ENCODE data around the gene ABCF1. TPM values are rescaled to one million over a fixed set of nuclear protein-coding genes. Genes with fewer than 3 reads are reported as not detected.

The ABCF1 gene
- total RNA-seq, 2 experiments from 2014 or later: 64.3 to 65.2 TPM

DNA sequence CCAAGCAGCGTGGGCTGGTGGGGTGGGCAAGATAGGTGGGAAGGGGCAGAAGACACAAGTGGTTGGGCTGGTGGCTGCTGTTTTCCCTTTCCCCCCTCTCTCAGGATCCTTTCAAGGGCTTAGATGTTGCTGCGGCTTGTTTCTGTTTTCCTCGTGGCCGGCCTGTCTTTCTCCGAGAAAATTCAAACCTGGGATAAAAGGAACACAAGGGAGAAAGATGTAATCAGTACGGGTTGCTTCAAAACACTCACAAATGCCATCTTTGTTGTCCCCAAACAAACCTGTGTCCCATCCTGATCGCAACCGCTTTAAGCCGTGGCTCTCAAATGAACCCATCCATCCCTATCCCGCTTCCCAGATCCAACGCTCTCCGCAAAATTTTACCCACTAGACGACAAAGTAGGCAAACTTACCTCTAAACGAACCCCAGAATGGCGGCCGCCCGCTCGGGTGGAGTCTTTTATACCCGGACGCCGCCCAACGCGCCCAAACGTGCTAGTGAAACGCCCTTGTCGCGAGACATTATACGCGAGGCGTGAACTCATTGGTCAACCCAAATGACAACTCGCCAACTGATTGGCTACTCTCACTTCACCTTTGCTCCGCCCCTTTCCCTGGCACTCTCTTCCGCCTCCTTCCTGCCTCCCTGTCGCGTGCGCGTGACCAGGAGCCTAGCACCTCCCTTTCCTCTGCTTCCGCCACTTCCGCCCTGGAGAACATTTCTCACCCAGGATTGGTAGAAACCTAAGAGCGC is 45.7 kb downstream of the ABCF1 start, which contains the start of gene PPP1R10:
PPP1R10 (minus strand) TSS at position 433 of the 754 bp plus-strand sequence. CDS start 7,299 bp downstream, outside the sequence.
- DNase-seq: peak; percentile 99
- Mint-ChIP-seq H3K4me1 (peaks cover 45% of the 10 kb centered on the region), H3K9me3 (no peaks in the 10 kb centered on the region), H3K4me3 (peak within 1 kb of the TSS; percentile 91), H3K36me3 (ENCODE audit: low read depth) (peaks cover 76% of the 10 kb centered on the region), H3K27me3 (no peaks in the 10 kb centered on the region), H3K27ac (peak within 1 kb of the TSS; percentile 96)
- ChIA-PET POLR2A (interaction anchor here (0.6 to 4.6 kb wide), 32 partner anchors 9 to 403 kb away, joined by 3 to 53 read pairs (median 7); partner anchors contain the start of genes ATAT1, C6orf136, DHX16 and GNL1), CTCF (interaction anchor here (0.6 to 2.5 kb wide), 13 partner anchors 9 to 297 kb away, joined by 3 to 23 read pairs (median 5); partner anchors contain the start of genes ATAT1, GNL1, PRR3 and VARS2)

DNA sequence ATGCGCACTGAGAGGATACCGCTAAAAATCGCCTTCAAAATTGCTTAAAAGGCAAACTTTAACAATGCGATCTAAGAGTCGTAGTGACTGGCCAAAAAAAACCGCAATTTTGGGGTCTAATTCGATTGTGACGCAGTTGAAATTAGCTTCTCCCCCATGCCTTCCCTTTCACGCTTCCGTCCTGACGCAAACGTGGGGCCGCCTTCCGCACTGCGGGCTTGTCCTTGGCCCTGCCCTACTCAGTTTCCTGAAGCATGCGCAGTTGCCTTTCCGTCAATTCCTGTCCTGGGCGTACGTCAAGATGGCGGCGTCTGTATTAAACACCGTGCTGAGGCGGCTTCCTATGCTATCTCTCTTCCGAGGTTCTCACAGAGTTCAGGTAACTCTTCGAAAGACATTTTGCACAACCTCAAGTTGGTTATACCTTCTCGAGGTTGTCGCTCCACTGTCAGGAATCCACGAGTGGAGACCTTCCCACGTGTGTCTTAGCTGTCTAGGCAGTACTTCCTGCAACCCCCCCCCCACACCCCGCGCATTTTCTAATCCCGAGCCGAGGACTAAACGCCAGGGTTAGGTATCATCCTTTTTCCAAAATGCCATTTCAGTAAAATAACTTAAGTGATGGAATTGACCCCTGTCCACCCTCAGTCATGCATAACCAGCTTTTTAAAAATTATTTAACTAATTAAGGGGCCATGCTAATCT is 46.5 kb downstream of the ABCF1 start, which contains the start of gene MRPS18B:
MRPS18B (plus strand) TSS at position 276 of the 705 bp plus-strand sequence; CDS start at position 302, 26 bp downstream.
- peak; percentile 98 for DNase-seq
- CTCF ChIA-PET: interaction anchor here (0.6 to 2.5 kb wide), 18 partner anchors 8 to 296 kb away, joined by 3 to 23 read pairs (median 4); partner anchors contain the start of genes ATAT1, DHX16, GNL1 and MDC1
- peaks cover 74% of the 10 kb centered on the region for H3K36me3 Mint-ChIP-seq (ENCODE audit: low read depth)
- no peaks in the 10 kb centered on the region for H3K9me3 Mint-ChIP-seq
- peak within 1 kb of the TSS; percentile 91 for H3K4me3 Mint-ChIP-seq
- POLR2A ChIA-PET: interaction anchor here (0.6 to 3.0 kb wide), 45 partner anchors 8 to 655 kb away, joined by 3 to 53 read pairs (median 5); partner anchors contain the start of genes ABCF1, ATAT1, C6orf136 and DHX16
- H3K4me1 Mint-ChIP-seq: peaks cover 40% of the 10 kb centered on the region
- peak within 1 kb of the TSS; percentile 96 for H3K27ac Mint-ChIP-seq
- H3K27me3 Mint-ChIP-seq: no peaks in the 10 kb centered on the region

DNA sequence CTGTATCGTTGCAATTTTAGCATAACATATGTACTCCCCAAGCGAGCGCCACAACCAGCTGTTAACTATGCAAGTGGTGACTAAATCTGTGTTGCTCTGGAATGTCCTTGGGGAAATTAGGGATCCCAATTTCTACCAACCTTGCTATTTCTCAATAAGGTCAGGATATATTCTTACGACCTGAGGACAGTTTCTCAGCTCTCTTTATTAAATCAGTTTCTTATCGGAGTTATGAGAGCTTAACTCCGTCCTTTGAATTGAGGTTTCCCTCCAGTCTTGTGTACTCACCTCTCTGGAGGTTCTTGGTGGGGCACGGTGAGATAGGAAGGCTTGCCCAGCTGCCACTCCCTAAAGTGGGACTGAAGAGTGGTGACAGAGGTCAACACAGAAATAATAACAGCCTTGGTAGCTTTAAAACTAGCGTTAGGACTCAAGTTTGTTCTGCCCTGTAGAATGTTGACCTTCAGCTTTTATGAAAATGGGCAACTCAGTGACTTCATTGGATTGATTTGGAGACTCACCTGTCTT is 47.1 kb downstream of the ABCF1 start:
- H3K4me3 Mint-ChIP-seq: peak overlapping the region; percentile 91
- no peak for DNase-seq
- CTCF ChIA-PET: interaction anchor here (0.7 to 2.5 kb wide), 15 partner anchors 8 to 296 kb away, joined by 3 to 23 read pairs (median 5); partner anchors contain the start of genes ATAT1, DHX16, GNL1 and MDC1
- H3K9me3 Mint-ChIP-seq: no peaks in the 10 kb centered on the region
- H3K36me3 Mint-ChIP-seq (ENCODE audit: low read depth): peaks cover 71% of the 10 kb centered on the region
- H3K27me3 Mint-ChIP-seq: no peaks in the 10 kb centered on the region
- peak overlapping the region; percentile 96 for H3K27ac Mint-ChIP-seq
- H3K4me1 Mint-ChIP-seq: peaks cover 33% of the 10 kb centered on the region
- POLR2A ChIA-PET: interaction anchor here (0.7 to 3.0 kb wide), 41 partner anchors 8 to 655 kb away, joined by 3 to 53 read pairs (median 6); partner anchors contain the start of genes ABCF1, ATAT1, C6orf136 and DHX16

DNA sequence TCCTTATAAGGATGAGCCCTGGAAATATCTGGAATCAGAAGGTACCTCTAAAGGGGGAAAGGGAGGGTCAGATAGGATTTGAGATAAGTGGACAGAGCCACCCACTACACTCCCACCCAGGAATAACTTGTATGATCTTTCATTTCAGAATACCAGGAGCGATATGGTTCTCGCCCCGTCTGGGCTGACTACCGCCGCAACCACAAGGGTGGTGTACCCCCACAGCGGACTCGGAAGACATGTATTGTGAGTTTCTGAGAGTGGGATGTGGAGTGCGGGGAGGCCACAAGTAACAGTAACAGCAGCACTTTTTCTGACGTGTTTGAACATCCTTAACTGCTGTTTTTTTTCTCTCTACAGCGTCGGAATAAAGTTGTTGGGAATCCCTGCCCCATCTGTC is 48.3 kb downstream of the ABCF1 start:
- CTCF ChIA-PET: interaction anchor here (2.5 kb wide), 1 partner anchor 111 kb away, joined by 23 read pairs; no protein-coding TSS in a partner anchor
- H3K36me3 Mint-ChIP-seq (ENCODE audit: low read depth): peaks cover 63% of the 10 kb centered on the region
- H3K9me3 Mint-ChIP-seq: no peaks in the 10 kb centered on the region
- H3K27ac Mint-ChIP-seq: peak overlapping the region; percentile 96
- no peak for DNase-seq
- peaks cover 21% of the 10 kb centered on the region for H3K4me1 Mint-ChIP-seq
- H3K4me3 Mint-ChIP-seq: peak overlapping the region; percentile 91
- POLR2A ChIA-PET: interaction anchor here (2.2 to 3.0 kb wide), 6 partner anchors 27 to 118 kb away, joined by 9 to 53 read pairs (median 20); partner anchors contain the start of genes C6orf136, DHX16 and TUBB
- H3K27me3 Mint-ChIP-seq: no peaks in the 10 kb centered on the region

DNA sequence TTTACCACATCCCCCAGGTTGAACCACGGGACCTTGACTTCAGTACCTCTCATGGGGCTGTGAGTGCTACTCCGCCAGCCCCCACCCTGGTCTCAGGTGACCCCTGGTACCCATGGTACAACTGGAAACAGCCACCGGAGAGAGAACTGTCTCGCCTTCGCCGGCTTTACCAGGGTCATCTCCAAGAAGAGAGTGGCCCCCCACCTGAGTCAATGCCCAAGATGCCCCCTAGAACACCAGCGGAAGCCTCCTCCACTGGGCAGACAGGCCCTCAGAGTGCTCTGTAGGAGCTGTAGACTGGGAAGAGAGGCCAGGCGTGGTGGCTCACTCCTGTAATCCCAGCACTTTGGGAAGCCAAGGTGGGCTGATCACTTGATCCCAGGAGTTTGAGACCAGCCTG is 54.3 kb downstream of the ABCF1 start:
- DNase-seq: no peak
- Mint-ChIP-seq H3K27me3 (no peaks in the 10 kb centered on the region), H3K4me1 (peaks cover 29% of the 10 kb centered on the region), H3K4me3 (no peak overlapping the region), H3K9me3 (no peaks in the 10 kb centered on the region), H3K27ac (peak overlapping the region; percentile 96), H3K36me3 (ENCODE audit: low read depth) (peaks cover 49% of the 10 kb centered on the region)
- POLR2A ChIA-PET: interaction anchor here (0.9 to 3.2 kb wide), 7 partner anchors 8 to 101 kb away, joined by 3 to 22 read pairs (median 5); partner anchors contain the start of genes MRPS18B and PPP1R10
- CTCF ChIA-PET: interaction anchor here (0.9 to 2.9 kb wide), 4 partner anchors 7 to 111 kb away, joined by 3 to 14 read pairs (median 4); partner anchors contain the start of gene MRPS18B

DNA sequence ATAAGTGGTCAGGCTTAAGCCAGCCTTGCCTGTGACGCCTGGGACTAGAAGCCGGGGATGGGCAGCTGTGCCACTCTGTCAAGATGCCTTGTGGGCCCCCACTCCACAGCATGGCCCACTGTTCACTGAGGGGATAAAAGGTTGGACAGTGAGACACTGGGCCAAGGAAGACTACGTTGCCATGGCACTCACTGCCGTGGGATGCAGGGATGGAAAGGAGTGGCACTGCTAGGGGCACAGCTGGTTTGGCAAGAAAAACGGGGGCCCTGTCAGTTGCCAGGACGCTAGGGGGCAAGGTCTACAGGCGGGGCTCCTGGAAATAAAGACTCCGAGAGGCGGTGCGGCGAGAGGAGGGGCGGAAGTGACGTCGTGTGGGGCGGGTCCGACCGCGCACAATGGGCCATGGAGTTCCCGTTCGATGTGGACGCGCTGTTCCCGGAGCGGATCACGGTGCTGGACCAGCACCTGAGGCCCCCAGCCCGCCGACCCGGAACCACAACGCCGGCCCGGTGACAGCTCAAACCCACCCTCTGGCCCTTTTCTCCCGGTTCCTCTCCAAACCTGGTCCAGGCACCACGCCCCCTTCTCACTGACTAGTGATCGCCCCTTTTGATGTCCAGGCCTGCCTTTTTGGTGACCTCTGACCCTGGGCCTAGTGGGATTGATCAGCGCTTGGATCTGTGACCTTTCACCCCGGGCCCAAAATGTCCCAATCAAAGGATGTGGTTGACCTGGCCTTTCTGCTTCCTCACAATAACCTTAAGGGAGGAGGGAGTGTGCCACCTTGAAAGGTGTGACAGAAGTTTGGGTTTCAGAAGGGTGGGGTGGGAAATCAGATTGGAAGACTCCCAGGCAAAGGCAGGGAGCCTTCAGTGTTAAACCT is 55.5 kb downstream of the ABCF1 start, which contains the start of gene ATAT1:
ATAT1 (plus strand) TSS at position 391 of the 883 bp plus-strand sequence.
- peak; percentile 88 for DNase-seq
- Mint-ChIP-seq H3K4me3 (peak within 1 kb of the TSS; percentile 92), H3K27ac (peak within 1 kb of the TSS; percentile 96), H3K27me3 (no peaks in the 10 kb centered on the region), H3K36me3 (ENCODE audit: low read depth) (peaks cover 48% of the 10 kb centered on the region), H3K9me3 (no peaks in the 10 kb centered on the region), H3K4me1 (peaks cover 27% of the 10 kb centered on the region)
- CTCF ChIA-PET: interaction anchor here (1.0 to 2.9 kb wide), 4 partner anchors 9 to 109 kb away, joined by 3 to 14 read pairs (median 4); partner anchors contain the start of gene MRPS18B
- POLR2A ChIA-PET: interaction anchor here (0.7 to 3.2 kb wide), 8 partner anchors 9 to 117 kb away, joined by 3 to 22 read pairs (median 4); partner anchors contain the start of genes MRPS18B and PPP1R10

DNA sequence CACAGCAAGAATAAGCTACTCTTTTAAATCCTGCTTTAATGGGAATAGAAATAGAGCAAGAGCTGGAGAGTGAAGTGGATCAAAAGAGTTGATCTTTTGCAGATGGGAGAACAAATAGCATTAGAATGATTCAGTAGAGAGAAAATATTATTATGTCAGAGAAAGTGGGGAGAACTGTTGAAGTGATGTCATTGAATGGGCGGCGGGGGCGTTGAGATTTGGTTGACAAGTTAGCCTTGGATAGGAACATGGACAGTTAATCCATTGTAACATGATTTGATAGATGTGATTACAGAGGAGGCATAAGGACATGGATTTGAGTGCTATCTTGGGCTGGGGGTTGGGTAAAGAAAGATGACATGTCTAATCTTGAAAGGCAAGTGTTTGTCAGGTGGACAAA is 64.6 kb downstream of the ABCF1 start:
- ChIA-PET CTCF (no interaction called here), POLR2A (no interaction called here)
- Mint-ChIP-seq H3K4me3 (no peak overlapping the region), H3K36me3 (ENCODE audit: low read depth) (peaks cover 23% of the 10 kb centered on the region), H3K9me3 (no peaks in the 10 kb centered on the region), H3K4me1 (peaks cover 7% of the 10 kb centered on the region), H3K27me3 (no peaks in the 10 kb centered on the region), H3K27ac (no peak overlapping the region)
- no peak for DNase-seq

DNA sequence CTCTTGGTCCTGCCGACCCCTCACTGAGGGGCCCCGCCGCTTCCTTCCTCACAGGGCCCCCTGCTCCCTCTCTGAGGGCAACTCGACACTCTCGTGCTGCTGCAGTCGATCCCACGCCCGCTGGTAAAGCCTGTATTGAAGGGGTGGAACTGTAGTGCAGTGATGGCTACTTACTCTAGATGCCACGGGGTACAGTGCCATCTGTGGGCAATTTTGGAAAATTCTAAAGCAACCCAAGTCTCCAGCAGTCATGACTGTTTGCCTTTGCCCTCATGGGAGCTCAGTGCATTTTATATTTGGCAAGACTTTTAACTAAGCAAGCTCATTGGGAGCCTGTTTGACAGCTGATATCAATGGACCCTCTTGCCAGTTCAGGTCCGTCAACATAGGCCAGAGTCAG is 69.2 kb downstream of the ABCF1 start:
- Mint-ChIP-seq H3K27ac (no peak overlapping the region), H3K36me3 (ENCODE audit: low read depth) (peaks cover 10% of the 10 kb centered on the region), H3K4me3 (no peak overlapping the region), H3K4me1 (peaks cover 16% of the 10 kb centered on the region), H3K9me3 (no peaks in the 10 kb centered on the region), H3K27me3 (no peaks in the 10 kb centered on the region)
- ChIA-PET POLR2A (interaction anchor here (1.2 to 1.8 kb wide), 3 partner anchors 11 to 24 kb away, joined by 4 to 6 read pairs (median 5); partner anchors contain the start of genes MRPS18B and PPP1R10), CTCF (interaction anchor here (1.1 to 2.0 kb wide), 10 partner anchors 23 to 439 kb away, joined by 3 to 8 read pairs (median 4); partner anchors contain the start of genes DHX16 and MRPS18B)
- no peak for DNase-seq

DNA sequence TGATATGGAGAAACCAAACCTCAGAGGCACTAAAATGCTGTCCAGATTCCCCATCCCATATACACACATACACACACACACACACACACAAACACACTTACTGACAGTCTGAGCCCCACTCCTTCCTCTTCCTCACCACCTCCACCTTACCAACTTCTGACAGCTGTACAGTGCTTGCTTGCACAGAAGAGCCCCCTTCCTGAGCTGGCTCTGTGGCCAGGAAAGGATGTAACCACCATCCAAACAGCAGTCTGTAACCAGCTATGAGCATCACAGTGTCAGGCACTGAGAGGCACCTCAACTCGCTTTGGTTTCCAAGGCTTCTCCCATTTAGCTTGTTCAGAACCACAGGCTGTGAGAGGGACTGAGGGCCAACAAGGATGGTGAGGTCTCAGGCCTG is 69.8 kb downstream of the ABCF1 start:
- CTCF ChIA-PET: interaction anchor here (0.8 to 2.0 kb wide), 11 partner anchors 23 to 439 kb away, joined by 3 to 8 read pairs (median 4); partner anchors contain the start of genes DHX16 and MRPS18B
- no peak for DNase-seq
- H3K36me3 Mint-ChIP-seq (ENCODE audit: low read depth): peaks cover 10% of the 10 kb centered on the region
- H3K27ac Mint-ChIP-seq: peak overlapping the region; percentile 17
- H3K9me3 Mint-ChIP-seq: no peaks in the 10 kb centered on the region
- peaks cover 21% of the 10 kb centered on the region for H3K4me1 Mint-ChIP-seq
- no peaks in the 10 kb centered on the region for H3K27me3 Mint-ChIP-seq
- POLR2A ChIA-PET: interaction anchor here (1.2 to 1.8 kb wide), 3 partner anchors 11 to 25 kb away, joined by 4 to 6 read pairs (median 5); partner anchors contain the start of genes MRPS18B and PPP1R10
- no peak overlapping the region for H3K4me3 Mint-ChIP-seq

Data from activated CD4-positive, alpha-beta memory T cell treated with anti-CD3 and anti-CD28 coated beads, Interleukin-2, amount 10 ng/mL, durations not matched to agents 7 days and 5 days (primary cell).